ENCODE data around the gene HOXC6.

- TF ChIP-seq, protein P1, sequence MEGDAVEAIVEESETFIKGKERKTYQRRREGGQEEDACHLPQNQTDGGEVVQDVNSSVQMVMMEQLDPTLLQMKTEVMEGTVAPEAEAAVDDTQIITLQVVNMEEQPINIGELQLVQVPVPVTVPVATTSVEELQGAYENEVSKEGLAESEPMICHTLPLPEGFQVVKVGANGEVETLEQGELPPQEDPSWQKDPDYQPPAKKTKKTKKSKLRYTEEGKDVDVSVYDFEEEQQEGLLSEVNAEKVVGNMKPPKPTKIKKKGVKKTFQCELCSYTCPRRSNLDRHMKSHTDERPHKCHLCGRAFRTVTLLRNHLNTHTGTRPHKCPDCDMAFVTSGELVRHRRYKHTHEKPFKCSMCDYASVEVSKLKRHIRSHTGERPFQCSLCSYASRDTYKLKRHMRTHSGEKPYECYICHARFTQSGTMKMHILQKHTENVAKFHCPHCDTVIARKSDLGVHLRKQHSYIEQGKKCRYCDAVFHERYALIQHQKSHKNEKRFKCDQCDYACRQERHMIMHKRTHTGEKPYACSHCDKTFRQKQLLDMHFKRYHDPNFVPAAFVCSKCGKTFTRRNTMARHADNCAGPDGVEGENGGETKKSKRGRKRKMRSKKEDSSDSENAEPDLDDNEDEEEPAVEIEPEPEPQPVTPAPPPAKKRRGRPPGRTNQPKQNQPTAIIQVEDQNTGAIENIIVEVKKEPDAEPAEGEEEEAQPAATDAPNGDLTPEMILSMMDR (IDR thresholded peaks at IDR 0.05), result no peak
- no peak for TF ChIP-seq POLR2AphosphoS5 (IDR thresholded peaks at IDR 0.05)
- no peak for TF ChIP-seq EP300 (IDR thresholded peaks at IDR 0.05; ENCODE audit: low read depth)
- TF ChIP-seq POLR2A (IDR thresholded peaks at IDR 0.05), result no peak
Observed at GRCh38 chr12:53994009-53994263, 34.3 kb upstream of the HOXC6 start.
